ENCODE results near the gene DPP10. TPM values are rescaled to one million over a fixed set of nuclear protein-coding genes. Genes with fewer than 3 reads are reported as not detected.
"Not testable (repeated sequence)": the region's sequence is repeated elsewhere in the genome, so short reads cannot be mapped to it uniquely, and the experiment has no call there.

The DPP10 gene
- total RNA-seq, 1 donor from 2014 or later, result 2.4 TPM

- H3K4me3 ChIP-seq (ENCODE audit: low read depth, low read length), result no peak overlapping the region
- TF ChIP-seq CTCF (IDR thresholded peaks at IDR 0.05; ENCODE audit: insufficient read depth, low read length, poor library complexity, severe bottlenecking), result no peak
- no peaks in the 10 kb centered on the region for H3K27me3 ChIP-seq (ENCODE audit: control insufficient read depth, insufficient read depth, low read length)
- DNase-seq (ENCODE audit: low read depth), result no peak
- no peaks in the 10 kb centered on the region for H3K36me3 ChIP-seq (ENCODE audit: control insufficient read depth, insufficient read depth, low read length)
Observed at GRCh38 chr2:114727012-114727411, 284.6 kb downstream of the DPP10 start.

- no peak overlapping the region for H3K4me3 ChIP-seq (ENCODE audit: low read depth, low read length)
- no peak for TF ChIP-seq CTCF (IDR thresholded peaks at IDR 0.05; ENCODE audit: insufficient read depth, low read length, poor library complexity, severe bottlenecking)
- no peaks in the 10 kb centered on the region for H3K27me3 ChIP-seq (ENCODE audit: control insufficient read depth, insufficient read depth, low read length)
- no peaks in the 10 kb centered on the region for H3K36me3 ChIP-seq (ENCODE audit: control insufficient read depth, insufficient read depth, low read length)
- no peak for DNase-seq (ENCODE audit: low read depth)
Observed at GRCh38 chr2:114728372-114728771, 285.9 kb downstream of the DPP10 start.

GRCh38 chr2:114729026-114729425 is 286.6 kb downstream of the DPP10 start:
- TF ChIP-seq CTCF (IDR thresholded peaks at IDR 0.05; ENCODE audit: insufficient read depth, low read length, poor library complexity, severe bottlenecking), result no peak
- H3K27me3 ChIP-seq (ENCODE audit: control insufficient read depth, insufficient read depth, low read length), result no peaks in the 10 kb centered on the region
- H3K36me3 ChIP-seq (ENCODE audit: control insufficient read depth, insufficient read depth, low read length), result no peaks in the 10 kb centered on the region
- H3K4me3 ChIP-seq (ENCODE audit: low read depth, low read length), result no peak overlapping the region
- no peak for DNase-seq (ENCODE audit: low read depth)

GRCh38 chr2:114735126-114735525 is 292.7 kb downstream of the DPP10 start:
- H3K4me3 ChIP-seq (ENCODE audit: low read depth, low read length), result no peak overlapping the region
- no peak for TF ChIP-seq CTCF (IDR thresholded peaks at IDR 0.05; ENCODE audit: insufficient read depth, low read length, poor library complexity, severe bottlenecking)
- H3K36me3 ChIP-seq (ENCODE audit: control insufficient read depth, insufficient read depth, low read length), result no peaks in the 10 kb centered on the region
- no peaks in the 10 kb centered on the region for H3K27me3 ChIP-seq (ENCODE audit: control insufficient read depth, insufficient read depth, low read length)
- DNase-seq (ENCODE audit: low read depth), result no peak

GRCh38 chr2:114742245-114742644 is 299.8 kb downstream of the DPP10 start:
- Histone ChIP-seq H3K27me3 (ENCODE audit: control insufficient read depth, insufficient read depth, low read length) (no peaks in the 10 kb centered on the region), H3K36me3 (ENCODE audit: control insufficient read depth, insufficient read depth, low read length) (no peaks in the 10 kb centered on the region), H3K4me3 (ENCODE audit: low read depth, low read length) (no peak overlapping the region)
- TF ChIP-seq CTCF (IDR thresholded peaks at IDR 0.05; ENCODE audit: insufficient read depth, low read length, poor library complexity, severe bottlenecking), result no peak
- DNase-seq (ENCODE audit: low read depth), result no peak

GRCh38 chr2:114745700-114746099 is 303.3 kb downstream of the DPP10 start:
- Histone ChIP-seq H3K4me3 (ENCODE audit: low read depth, low read length) (no peak overlapping the region), H3K36me3 (ENCODE audit: control insufficient read depth, insufficient read depth, low read length) (no peaks in the 10 kb centered on the region), H3K27me3 (ENCODE audit: control insufficient read depth, insufficient read depth, low read length) (no peaks in the 10 kb centered on the region)
- TF ChIP-seq CTCF (IDR thresholded peaks at IDR 0.05; ENCODE audit: insufficient read depth, low read length, poor library complexity, severe bottlenecking), result no peak
- no peak for DNase-seq (ENCODE audit: low read depth)

- not testable (repeated sequence) for H3K27me3 ChIP-seq (ENCODE audit: control insufficient read depth, insufficient read depth, low read length); DNase-seq (ENCODE audit: low read depth)
Observed at GRCh38 chr2:114748175-114748574, 305.7 kb downstream of the DPP10 start.

More at GRCh38 chr2:114748175-114748574, 305.7 kb downstream of the DPP10 start:
- H3K36me3 ChIP-seq (ENCODE audit: control insufficient read depth, insufficient read depth, low read length); H3K4me3 ChIP-seq (ENCODE audit: low read depth, low read length): not testable (repeated sequence)
